ENCODE measurements around the gene GALNT17.

GRCh38 chr7:71229699-71230098, 97.8 kb downstream of the GALNT17 start:
- TF ChIP-seq ZNF239 (tag by site-specific recombination; IDR thresholded peaks at IDR 0.05) (no peak), CTCF (tag by site-specific recombination; IDR thresholded peaks at IDR 0.05) (no peak), ZNF639 (tag by site-specific recombination; IDR thresholded peaks at IDR 0.05) (no peak), RBAK (tag by site-specific recombination; IDR thresholded peaks at IDR 0.05) (no peak), YY1 (tag by site-specific recombination; IDR thresholded peaks at IDR 0.05) (no peak), HOXA7 (CRISPR knock-in tag; IDR thresholded peaks at IDR 0.05; ENCODE audit: borderline replicate concordance) (no peak), TRIM28 (IDR thresholded peaks at IDR 0.05; ENCODE audit: borderline replicate concordance, low read length) (no peak), ZNF202 (tag by site-specific recombination; IDR thresholded peaks at IDR 0.05; ENCODE audit: borderline replicate concordance) (no peak), WT1 (tag by site-specific recombination; IDR thresholded peaks at IDR 0.05) (no peak), TCF7L2 (IDR thresholded peaks at IDR 0.05; ENCODE audit: borderline replicate concordance, low read depth, low read length) (no peak), ZNF274 (IDR thresholded peaks at IDR 0.05; ENCODE audit: low read length) (no peak), ZNF274 (tag by site-specific recombination; IDR thresholded peaks at IDR 0.05; ENCODE audit: borderline replicate concordance) (no peak), ZNF701 (tag by site-specific recombination; IDR thresholded peaks at IDR 0.05) (no peak), ZFP37 (tag by site-specific recombination; IDR thresholded peaks at IDR 0.05) (no peak), ZNF138 (tag by site-specific recombination; IDR thresholded peaks at IDR 0.05; ENCODE audit: borderline replicate concordance) (no peak)

Measured in HEK293 (cell line).